HepG2 (cell line): Measurements from ENCODE around the gene PSMB10. TPM values are rescaled to one million over a fixed set of nuclear protein-coding genes. Genes with fewer than 3 reads are reported as not detected.

Source experiments
- ADNP ChIP-seq: sonication (generic); formaldehyde crosslinking; IDR thresholded peaks from 2 replicates; pipeline ENCODE4 v1.4.0; 2020; ENCODE audit warnings: missing genetic modification reagents
- ATF3 ChIP-seq: sonication (generic); formaldehyde crosslinking; IDR thresholded peaks from 2 replicates; pipeline ENCODE4 v1.4.0; 2020; ENCODE audit warnings: missing genetic modification reagents
- ETS1 ChIP-seq: sonication (generic); formaldehyde crosslinking; IDR thresholded peaks from 2 replicates; pipeline ENCODE4 v1.4.0; 2020; ENCODE audit warnings: missing genetic modification reagents
- GLMP ChIP-seq: sonication (generic); formaldehyde crosslinking; IDR thresholded peaks from 2 replicates; pipeline ENCODE4 v1.9.0; 2021; ENCODE audit warnings: missing genetic modification reagents, mild to moderate bottlenecking, borderline replicate concordance
- HOXA3 ChIP-seq: sonication (generic); formaldehyde crosslinking; IDR thresholded peaks from 2 replicates; pipeline ENCODE4 v1.5.0; 2020; ENCODE audit warnings: missing genetic modification reagents
- PLSCR1 ChIP-seq: sonication (generic); formaldehyde crosslinking; IDR thresholded peaks from 2 replicates; pipeline ENCODE4 v1.5.0; 2020; ENCODE audit warnings: missing genetic modification reagents, mild to moderate bottlenecking, borderline replicate concordance
- REPIN1 ChIP-seq: sonication (generic); formaldehyde crosslinking; IDR thresholded peaks from 2 replicates; pipeline ENCODE4 v1.8.0; 2022; ENCODE audit warnings: missing genetic modification reagents, low read depth, mild to moderate bottlenecking, borderline replicate concordance
- SETDB1 ChIP-seq: sonication (generic); formaldehyde crosslinking; IDR thresholded peaks from 2 replicates; pipeline ENCODE4 v1.5.1; 2020; ENCODE audit warnings: missing genetic modification reagents, mild to moderate bottlenecking, borderline replicate concordance
- TBX2 ChIP-seq: sonication (generic); formaldehyde crosslinking; IDR thresholded peaks from 2 replicates; pipeline ENCODE4 v1.5.0; 2020; ENCODE audit warnings: missing genetic modification reagents, mild to moderate bottlenecking, borderline replicate concordance
- ZBTB44 ChIP-seq: sonication (generic); formaldehyde crosslinking; IDR thresholded peaks from 2 replicates; pipeline ENCODE4 v1.4.0; 2020; ENCODE audit warnings: missing genetic modification reagents
- ZNF281 ChIP-seq: sonication (generic); formaldehyde crosslinking; IDR thresholded peaks from 2 replicates; pipeline ENCODE4 v1.4.0; 2020; ENCODE audit warnings: missing genetic modification reagents, borderline replicate concordance
- ZNF609 ChIP-seq: sonication (generic); formaldehyde crosslinking; IDR thresholded peaks from 2 replicates; pipeline ENCODE4 v1.4.0; 2020; ENCODE audit warnings: mild to moderate bottlenecking, missing genetic modification reagents, borderline replicate concordance
- ZNF644 ChIP-seq: IDR thresholded peaks from 2 replicates; pipeline ENCODE4 v1.6.1; 2016; ENCODE audit warnings: low read depth
- ZNF850 ChIP-seq: sonication (generic); formaldehyde crosslinking; conservative IDR thresholded peaks from 2 replicates; pipeline ENCODE4 v1.9.0; 2021; ENCODE audit warnings: mild to moderate bottlenecking, missing genetic modification reagents
- polyA plus RNA-seq, 8 experiments: library from polyadenylated mRNA; depleted of rRNA in 3 of 8; stranded (reverse) in 7 of 8; unstranded in 1 of 8; fragments of >200 nt; fragmentation: Illumina TruSeq in 4 of 8; extraction: Trizol in 4 of 8; gene quantifications; 2 replicates each; pipeline versions ENCODE4 v1.2.1 to v1.2.3, GENCODE V29; 2011 to 2016; ENCODE audit warnings: low read depth in 4 of 8, missing spikeins in 1 of 8, mixed read lengths in 1 of 8; ENCODE audit not compliant: insufficient read depth in 1 of 8
- total RNA-seq, 5 experiments: library from RNA; depleted of rRNA; stranded (reverse); fragments of >200 nt; fragmentation: Illumina TruSeq; extraction: Trizol; gene quantifications; 2 replicates each; pipeline ENCODE4 v1.2.3, GENCODE V29; 2016; ENCODE audit warnings: low read depth in 1 of 5

PSMB10 gene
- total and polyA plus RNA-seq, 2 of the 13 experiments (the other 11 are each of a cell fraction or from before 2014, with no cell fraction given), result 12.7 to 65.9 TPM

- no peak for TF ChIP-seq GLMP
- peak; percentile 39; the same call in 1 of the 2 replicates for TF ChIP-seq ZNF609 (CRISPR knock-in tag)
- peak; percentile 78 for TF ChIP-seq ADNP (CRISPR knock-in tag)
- no peak for TF ChIP-seq ATF3 (CRISPR knock-in tag)
- TF ChIP-seq PLSCR1 (CRISPR knock-in tag), result no peak
- TF ChIP-seq TBX2 (CRISPR knock-in tag), result peak; percentile 87
- TF ChIP-seq ZNF644 (CRISPR knock-in tag), result no peak
- no peak for TF ChIP-seq SETDB1 (CRISPR knock-in tag)
- TF ChIP-seq ZNF281, result no peak
- TF ChIP-seq ZBTB44 (CRISPR knock-in tag), result no peak
- no peak for TF ChIP-seq ZNF850 (CRISPR knock-in tag)
- TF ChIP-seq ETS1, result no peak
- TF ChIP-seq REPIN1 (CRISPR knock-in tag), result no peak
- peak; percentile 34 for TF ChIP-seq HOXA3 (CRISPR knock-in tag)
Measured at GRCh38 chr16:67901734-67902133, 34.9 kb downstream of the PSMB10 start (continued).
